Activated naive CD4-positive, alpha-beta T cell treated with Interleukin-2 at 50 U/mL for 16 hours (primary cell): ENCODE results near the gene ALPP.
"Not testable (repeated sequence)": the region's sequence is repeated elsewhere in the genome, so short reads cannot be mapped to it uniquely, and the experiment has no call there.

Experiments
- DNase-seq: peaks from one replicate; pipeline ENCODE4 v3.0.0-alpha.2; 2020

The ALPP gene

DNA sequence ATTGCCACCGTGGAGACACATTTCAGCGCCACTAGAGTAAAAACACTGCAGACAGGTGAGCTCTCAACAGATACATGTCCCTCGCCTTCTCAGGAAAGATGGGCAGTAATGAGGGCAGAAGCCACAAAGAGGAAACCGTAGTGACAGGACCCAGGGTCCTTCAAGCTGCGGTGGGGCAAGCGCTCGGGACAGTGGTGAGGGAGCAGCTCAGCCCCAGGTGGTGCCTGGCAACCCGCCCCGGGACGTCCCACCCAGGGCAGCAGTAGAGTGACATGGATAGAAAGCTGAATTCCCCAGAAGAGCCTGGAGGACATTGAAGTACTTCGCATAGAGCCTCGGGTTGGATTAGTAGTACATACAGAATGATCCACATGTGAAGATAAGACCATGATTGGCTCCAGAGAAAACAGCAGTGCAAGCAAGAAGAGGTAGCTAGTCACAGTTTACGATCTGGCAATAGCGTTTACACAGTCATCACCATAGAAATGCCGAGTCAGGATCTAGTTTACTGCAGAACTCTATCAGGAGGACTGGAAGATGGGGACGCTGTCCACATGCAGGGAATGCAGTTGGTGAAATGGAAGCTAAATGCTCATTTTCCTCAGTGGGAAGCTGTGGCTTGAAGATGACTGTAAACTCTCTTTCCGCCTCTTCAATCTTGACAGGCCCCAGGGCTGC lies 37.4 kb upstream of the ALPP start:
- no peak for DNase-seq

DNA sequence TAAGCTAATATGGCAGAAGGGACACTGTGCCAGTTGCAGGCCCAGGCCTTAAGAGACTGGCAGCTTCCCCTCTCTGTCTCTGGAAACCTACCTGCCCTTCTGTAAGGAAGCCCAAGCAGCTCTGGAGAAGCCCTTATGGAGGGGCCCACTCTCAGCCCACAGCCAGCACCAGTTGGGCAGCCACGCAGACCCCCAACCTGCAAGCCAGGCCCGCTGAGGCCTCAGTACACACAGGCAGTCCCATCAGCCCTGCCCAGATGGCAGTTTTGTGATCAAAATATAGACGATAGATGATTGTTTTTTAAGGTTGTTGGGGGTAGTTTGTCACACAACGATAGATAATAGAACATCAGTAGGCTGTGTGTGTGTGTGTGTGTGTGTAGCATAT lies 36.8 kb upstream of the ALPP start:
- DNase-seq, result no peak

DNA sequence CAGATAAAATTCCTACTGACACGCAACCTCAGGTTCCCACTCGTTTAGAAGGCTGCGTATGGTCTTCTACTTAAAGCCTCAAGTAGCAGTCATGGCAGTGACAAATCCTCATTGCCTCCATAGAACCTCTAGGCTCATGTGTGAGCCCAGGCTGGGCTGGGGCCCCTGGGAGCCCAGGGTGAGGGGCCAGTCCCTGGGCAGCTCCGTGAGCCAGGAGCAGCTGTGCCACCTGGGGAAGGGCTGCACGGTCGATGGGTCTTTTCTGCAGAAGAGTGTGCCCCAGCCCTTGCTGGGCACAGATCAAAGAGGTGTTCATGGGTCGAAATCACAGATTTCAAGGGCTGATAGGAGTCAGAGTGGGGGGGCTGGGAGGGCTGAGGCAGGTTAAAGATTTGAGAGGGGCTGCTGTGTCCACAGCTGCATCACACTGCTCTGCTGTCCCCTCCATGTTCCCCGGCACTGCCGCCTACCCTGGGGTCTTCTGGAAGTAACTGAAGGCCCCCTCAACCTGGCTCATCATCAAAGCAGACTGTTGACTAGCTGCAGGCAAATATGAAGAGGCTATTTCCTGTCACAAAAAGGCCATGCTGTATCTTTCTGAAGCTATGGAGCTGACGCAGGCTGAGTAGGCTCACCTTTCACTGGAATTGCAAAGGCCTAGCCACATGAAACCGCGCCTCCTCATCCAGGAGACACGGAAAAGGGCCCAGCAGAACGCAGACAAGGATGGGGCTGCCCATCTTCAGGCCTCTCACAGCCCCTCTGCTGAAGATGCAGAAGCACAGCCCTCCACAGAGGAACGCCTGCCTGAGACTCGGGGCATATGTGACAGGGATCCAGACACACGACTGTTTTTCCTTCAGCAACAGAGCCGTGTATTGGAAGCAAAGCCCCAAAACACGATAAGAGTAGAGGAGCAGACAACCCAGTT lies 35.7 kb upstream of the ALPP start:
- DNase-seq, result no peak

DNA sequence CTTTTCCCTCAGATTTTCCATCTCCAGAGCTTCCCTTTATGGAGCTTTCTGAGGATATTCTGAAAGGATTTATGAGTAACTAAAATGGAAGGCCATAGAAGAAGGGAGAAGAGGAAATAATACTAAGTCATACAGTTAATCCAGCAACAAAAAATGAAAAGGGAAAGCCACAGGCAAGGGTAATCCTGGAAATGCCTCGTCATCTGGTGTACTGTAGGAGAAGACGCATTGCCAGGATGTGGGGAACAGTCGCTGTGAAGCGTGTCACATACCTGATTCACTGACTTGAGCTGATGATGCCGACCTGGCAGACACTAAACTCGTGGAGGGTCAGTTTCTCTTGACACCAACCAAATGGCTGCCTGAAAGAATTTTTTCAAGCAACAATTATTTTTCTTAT lies 34.7 kb upstream of the ALPP start:
- DNase-seq, result no peak

DNA sequence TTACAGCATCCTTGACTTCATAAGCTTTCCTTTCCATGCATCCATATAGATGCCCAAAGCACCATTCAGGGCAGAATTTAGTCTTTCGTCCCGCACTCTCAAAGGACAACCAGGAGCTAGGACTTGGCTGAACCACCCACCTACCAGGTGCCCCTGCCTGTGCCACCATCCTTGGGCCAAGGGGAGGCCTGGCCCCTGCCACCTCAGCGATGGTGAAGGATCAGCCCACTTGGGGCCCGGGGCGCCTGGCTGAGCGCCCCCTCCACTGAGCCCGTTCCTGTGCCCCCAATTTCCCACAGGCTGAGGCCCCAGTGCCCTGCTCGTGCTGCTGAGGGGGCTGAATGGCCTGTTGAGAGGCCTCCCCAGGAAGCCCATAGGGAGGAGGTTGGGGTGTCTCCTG lies 33.3 kb upstream of the ALPP start:
- DNase-seq, result no peak

DNA sequence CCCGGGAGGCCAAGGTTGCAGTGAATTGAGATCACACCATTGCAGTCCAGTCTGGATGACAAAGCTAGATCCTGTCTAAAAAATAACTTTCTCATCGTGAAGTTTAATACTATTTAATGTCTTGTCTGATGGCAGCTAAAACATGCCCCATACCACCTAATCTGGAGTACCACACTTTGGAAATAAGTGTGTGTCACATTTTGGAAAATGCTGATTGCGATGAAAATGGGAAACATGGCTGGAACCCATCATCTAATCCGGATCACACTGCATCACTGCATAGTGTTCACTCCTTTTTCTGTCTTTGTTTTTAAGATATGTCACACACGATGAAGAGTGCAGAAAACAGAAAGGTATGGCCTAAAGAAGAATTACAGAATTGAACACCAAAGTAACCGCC lies 31.2 kb upstream of the ALPP start:
- DNase-seq, result no peak

DNA sequence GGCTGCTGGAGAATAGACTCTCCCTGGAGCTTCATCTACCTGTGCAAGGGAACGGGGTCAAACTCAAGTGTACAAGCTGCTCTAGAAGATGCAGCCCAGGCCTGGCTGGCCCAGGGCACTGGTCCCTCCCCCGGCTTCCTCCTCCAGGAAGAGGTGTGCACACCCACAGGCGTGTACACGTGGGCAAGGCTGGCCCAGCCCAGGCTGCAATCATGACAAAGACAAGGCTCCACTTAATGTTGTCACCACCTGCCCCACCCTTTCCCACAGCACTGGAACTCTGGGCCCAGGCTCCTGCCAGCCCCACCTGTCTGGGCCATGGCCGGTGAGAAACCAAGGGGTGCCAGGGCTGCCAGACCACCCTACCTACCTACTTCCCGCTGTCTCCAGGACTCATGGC lies 29.6 kb upstream of the ALPP start:
- DNase-seq, result no peak

DNA sequence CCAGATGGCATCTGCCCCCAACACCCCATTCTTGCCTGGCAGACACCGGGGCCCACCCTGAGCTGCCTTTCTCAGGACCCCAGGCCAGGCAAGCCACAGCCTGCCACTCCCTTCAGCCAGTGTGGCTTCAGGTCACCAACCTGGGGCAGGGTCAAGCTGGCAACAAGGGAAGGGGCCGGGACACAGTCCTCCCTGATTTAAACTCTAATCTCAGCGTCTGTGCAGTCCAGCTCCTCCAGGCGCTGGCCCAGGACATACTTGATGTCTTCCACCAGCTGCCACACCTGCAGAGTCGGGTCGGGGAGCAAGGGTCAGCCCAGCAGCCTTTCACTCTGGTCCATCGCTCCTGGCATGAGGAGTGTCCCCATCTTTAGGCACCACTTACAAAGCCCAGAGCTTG lies 29.0 kb upstream of the ALPP start:
- no peak for DNase-seq

DNA sequence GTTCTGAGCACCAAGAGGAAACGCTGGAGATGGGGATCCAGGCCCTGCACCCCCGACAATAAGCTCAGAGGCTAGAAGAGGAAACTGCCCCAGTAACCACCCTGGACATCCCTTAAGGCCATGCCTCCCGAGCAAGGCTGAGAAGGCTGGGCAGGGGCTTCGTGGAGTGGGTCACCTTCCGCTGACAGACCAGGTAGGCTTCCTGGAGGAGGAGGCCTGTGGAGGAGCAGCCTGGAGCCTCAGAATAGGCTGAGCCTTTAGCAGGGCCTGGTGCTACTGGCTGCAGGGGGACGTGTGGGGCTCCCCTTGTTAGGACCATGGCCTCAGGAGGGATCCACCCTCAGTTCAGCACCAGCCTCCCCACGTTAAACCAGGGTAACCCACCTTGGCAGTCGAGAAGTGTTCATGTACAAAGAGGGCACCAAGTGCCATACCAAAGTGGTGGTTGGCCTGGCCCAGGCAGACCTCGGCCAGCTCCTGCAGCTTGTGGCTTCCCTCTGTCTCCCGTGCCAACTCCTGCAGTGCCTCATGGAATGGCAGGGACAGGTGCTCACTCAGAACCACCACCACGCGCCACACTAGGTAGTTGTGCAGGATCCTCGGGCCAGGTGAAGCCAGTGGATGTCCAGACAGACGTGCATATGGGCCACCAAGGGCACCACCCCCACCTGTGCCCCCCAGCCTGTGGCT lies 28.5 kb upstream of the ALPP start:
- DNase-seq, result no peak

DNA sequence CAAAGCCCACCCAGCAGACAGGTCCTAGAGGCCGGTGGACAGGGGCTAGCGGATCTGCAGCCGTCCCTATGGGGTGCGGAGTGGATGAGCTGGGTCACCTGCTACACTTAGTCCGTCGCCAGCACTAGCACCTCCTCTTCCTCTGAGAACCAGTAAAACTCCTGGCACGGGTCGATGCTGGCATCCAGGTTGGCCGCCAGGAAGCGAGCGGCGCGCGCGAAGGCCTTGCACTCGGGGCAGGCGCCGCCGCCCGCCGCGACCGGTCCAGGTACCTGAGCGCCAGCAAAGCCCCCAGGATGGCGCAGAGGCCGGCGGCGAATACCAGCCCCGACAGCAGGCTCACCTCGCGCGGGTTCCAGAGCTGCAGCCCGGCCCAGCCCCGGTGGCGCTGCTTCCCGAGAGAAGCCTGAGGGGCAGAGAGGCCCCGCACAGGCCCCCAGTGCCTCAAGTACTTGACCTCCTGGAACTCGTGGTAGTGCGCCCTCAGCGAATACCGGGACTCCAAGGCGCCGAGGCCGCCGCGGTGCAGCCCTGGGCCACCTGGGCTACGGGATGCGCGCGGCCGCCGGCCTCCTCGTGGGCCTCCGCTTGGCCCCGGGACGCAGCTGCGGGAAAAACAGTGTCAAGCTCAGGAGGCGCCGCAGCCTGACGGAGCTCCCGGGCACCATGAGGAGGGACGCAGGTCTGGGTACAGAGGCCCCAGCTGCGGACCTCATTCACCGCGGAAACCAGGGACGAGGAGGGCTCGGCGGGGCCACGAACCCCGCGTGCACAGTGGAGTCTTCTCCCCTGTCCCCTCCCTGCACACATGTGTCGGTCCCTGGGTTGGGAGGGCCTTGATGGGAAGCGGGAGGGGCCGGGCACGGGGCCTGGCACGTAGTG lies 27.5 kb upstream of the ALPP start:
- no peak for DNase-seq

DNA sequence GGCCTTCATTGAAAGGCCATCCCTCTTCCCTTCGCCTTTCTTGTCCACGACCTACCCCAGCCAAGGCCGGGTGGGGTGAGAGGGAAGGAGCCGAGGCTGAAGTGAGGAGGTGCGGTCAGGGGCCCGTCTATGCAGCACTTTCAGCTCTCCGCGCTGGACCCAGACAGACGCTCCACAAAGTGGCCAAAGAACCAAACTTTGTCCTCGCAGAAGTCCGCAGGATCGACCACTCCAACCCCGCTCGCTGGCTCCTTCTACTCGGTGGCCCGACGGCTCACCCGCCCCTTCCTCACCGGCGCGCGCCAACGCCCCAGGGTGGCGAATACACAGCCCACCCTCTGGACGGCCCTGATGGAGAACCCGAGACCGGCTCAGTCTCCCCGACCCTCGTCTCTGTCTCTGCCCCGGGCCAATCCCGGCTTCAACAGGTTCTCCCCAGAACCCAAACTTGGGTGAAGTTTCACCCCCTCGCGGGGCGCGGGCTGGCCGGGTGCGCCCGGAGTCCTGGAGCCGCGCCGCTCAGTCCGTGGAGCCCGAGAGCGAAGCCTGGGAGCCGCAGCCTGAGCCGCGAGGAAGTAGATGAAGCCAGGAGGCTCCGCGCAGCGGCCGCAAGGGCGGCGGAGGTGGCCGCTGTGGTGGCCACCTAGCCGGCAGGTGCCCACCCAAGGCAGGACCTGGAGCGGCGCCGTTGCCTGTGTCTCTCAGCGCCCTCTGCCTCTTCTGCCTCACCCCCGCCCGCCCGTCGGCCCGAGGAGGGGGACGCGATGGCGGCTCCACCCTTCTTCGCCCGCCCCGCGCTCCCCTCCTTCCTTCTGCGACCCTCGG lies 26.7 kb upstream of the ALPP start:
- no peak for DNase-seq

DNA sequence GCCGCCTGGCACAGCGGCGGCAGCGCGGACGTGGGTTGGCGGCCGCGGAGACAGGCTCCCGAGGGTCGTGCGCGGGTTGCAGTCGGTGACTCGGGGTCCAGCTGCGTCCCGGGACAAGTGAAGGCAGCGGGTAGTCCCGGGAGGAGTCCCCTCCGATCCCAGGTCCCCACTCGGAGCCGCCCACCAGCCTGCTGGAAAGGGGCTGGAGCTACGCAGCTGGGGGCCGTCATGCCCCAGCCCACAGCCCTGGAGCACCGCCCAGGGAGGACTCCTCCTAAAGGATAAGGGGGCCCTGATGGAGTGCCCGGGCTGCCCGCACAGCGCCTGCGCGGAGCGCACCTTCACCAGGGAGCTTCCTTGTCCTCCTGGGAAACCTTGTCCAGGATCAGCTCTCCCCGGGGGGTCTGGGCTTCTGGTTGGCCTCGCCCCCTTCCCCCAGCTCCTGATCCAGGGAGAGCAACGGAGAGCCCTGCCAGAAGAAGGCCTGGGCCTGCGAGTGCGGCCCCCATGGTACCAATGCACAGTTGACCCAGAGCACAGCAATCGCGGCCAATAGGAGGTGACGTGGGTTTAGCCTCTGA lies 25.9 kb upstream of the ALPP start:
- no peak for DNase-seq

DNA sequence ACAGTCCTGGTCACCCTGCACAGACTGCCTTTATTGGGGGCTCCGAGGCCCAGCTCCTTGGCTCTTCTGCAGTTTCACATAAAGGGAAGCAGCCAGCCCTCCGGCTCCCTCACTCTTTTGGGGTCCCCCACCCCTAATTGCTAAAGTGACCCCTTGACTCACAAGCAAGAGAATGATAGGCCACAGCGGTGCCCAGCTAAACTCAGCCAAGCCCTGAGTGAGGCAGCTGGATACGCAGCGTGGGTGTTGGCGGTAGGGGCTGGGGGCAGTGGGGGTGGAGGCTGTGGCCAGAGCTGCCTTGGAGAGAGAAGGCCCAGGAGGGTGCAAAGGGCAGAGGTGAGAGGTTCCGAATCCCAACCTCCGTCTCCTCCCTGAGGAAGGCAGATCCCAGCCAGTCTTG lies 25.5 kb upstream of the ALPP start:
- no peak for DNase-seq

DNA sequence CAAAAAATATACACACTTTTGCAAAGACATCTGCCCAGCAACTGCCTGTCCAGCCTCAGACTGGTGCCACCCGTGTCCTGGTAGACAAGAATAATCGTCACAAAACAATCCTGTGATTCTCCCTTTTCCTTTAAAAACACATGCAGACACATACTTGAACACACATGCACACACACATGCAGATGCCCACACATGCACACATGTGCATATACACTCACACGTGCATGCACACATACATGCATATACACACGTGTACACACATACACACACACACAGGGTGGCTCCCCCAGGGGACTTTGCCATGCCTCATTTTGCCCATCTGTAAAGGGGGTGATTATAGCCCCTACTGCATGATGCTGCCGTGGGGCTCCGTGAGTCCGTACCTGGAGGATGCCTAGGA lies 24.9 kb upstream of the ALPP start:
- DNase-seq, result no peak

DNA sequence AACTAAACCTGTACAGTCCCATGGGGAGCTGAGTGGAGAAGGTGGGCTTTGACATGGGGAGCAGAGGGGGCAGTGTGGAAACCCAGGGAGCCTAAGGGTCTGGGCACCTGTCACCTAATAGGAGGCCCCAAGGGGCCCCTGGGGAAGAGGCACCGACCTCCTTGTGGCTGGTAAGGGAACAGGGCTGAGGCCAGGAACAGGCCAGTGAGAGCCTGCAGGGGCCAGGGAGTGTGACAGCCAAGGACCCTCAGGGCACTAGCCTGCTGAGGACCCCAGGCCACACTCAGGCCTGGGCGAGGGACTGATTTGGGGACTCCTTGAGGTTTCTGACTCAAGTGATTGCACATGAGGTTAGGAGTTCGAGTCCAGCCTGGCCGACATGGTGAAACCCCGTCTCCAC lies 24.5 kb upstream of the ALPP start:
- DNase-seq, result no peak

DNA sequence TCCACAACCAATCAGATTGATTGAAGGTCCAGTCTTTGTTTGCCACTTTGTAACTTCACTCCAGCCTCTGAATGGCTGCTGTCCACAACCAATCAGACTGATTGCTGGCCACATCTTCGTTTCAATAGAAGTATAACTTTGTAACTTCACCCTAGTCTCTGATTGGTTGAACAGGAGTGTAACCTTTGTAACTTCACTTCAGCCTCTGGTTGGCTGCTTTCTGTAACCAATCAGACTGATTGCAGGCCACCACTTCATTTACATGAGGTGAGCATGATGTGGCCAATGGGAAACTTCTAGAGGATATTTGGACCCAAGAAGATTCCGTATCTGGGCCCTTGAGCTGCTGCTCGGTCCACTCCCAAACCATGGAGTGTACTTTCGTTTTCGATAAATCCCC lies 16.9 kb upstream of the ALPP start:
- DNase-seq, result no peak

DNA sequence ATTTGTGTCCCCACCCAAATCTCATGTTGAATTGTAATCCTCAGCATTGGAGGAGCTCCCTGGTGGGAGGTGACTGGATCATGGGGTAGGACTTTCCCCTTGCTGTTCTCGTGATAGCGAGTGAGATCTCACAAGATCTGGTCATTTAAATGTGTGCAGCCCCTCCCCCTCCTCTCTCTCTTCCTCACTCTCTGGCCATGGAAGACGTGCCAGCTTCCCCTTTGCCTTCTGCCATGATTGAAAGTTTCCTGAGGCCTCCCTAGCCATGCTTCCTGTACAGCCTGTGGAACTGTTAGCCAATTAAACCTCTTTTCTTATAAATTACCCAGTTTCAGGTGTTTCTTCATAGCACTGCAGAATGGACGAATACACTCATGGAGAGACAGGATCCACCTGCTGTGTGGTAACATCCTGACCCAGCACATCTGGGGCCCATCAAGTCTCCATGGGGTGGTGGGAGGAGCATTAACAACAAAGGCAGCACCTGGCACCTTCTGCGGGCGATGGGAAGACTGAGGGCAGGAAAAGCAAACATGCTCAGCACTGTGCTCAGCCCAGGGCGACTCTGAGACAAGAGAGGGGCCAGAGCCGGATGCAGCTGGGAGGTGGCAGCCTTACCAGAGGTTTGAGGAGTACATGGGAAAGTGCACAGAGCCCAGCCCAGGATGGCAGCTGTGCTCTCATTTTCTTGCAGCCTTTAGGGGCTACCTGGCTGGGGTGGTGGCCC lies 16.2 kb upstream of the ALPP start:
- no peak for DNase-seq

DNA sequence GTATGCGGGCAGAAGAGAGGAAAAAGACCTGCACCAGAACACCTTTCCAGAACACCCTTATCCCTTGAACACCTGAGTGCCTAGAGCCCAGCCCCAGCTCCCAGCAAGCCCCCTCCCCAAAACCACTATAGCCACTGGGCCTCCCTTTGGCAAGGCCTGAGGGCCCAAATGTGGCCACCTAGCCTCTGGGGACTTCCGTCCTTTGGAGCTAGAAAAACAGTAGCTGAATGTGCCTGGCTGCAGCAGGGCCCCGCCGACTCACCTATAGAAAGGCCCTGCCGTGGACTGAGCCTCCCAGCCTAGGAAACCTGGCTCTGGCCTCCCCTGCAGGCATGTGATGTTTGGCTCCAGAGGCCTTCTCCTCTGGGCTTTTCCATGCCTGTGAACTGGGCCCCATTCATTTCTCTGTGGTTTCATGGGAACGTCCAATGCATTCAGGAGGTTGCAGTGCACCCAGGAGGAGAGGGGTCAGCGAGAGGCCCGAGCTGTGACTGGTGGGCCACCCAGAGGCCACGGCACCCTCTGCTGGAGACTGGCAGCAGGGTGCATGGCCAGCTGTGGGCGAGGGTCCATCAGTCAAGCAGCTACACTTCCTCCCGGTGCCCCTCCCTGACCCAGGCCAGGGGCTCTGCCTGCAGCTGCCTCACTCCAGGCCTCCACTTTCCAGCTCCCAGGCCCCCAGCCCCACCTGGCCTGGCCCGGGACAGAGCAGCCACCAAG lies 15.3 kb upstream of the ALPP start:
- DNase-seq, result not testable (repeated sequence)

DNA sequence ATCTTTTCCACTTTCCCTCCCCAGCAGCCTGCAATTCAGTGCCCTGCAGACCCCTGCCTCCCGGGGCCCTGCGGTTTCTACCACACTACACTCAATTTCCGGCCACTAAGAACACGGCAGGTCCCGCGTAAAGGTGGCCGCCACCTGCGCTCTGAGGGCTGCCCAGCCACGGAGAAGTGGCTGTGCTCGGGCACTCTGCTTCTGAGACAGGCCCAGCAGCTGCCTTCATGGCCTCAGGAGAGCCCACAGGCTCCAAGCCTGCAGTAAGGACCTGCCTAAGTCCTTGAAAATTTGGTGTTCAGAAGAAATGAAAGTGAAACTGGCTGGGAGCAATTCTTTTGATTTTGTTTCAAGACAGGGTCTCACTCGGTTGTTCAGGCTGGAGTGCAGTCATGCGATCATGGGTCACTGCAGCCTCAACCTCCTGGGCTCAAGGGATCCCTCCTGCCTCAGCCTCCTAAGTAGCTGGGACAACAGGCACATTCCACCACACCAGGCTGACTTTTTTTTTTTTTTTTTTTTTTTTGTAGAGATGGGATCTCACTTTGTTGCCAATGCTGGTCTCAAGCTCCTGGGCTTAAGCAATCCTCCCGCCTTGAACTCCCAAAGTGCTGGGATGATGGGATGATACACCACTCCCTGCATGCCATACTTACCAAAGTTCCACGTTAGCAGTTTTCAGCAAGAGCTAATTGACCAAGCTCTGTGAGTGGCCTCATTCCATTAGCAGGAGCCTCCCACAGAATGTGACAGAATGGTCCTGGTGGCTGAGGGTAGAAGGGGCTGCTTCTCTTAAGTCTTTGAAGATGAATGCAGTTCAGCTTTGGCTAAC lies 14.6 kb upstream of the ALPP start:
- DNase-seq, result no peak
